G401.6 (cell line): ENCODE results near the gene FAM98C.
"Not testable (repeated sequence)": the region's sequence is repeated elsewhere in the genome, so short reads cannot be mapped to it uniquely, and the experiment has no call there.

Experiments used
- FAIRE-seq: peaks from 2 replicates; lab custom pipeline; 2012; peaks lifted over from hg19 to GRCh38; lab: Jason Lieb, UNC

FAM98C gene

DNA sequence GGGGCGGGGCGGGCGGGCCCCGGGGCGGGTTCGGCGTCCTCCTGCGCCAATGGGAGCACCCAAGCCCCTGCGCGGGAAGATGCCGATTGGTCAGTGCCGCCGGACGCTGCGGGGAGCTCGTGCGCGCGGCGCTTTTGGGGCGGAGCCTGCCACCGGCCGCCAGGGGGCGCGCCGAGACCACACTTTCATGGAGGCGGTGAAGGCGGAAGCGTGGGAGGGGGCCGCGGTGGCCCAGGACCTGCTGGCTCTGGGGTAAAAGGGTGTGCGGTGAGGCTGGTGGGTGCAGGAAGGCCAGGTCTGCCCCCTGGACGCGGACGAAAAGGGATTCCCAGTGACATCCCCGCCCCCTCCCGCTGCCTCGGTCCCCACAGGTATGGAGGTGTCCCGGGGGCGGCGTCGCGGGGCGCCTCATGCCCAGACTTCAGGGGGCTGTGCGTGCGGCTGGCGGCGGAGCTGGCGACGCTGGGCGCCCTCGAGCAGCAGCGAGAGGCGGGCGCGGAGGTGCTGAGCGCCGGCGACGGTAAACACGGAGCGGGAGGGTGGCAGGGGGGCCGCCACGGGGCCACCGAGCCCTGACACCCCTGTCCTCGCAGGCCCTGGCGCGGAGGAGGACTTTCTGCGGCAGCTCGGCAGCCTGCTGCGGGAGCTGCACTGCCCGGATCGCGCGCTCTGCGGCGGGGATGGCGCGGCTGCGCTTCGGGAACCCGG, at the start of gene FAM98C:
Gene FAM98C, plus strand, starts transcription at position 127 of the 708 bp plus-strand sequence. Its CDS starts 61 bp downstream, at position 188.
- FAIRE-seq: no peak

- FAIRE-seq: no peak
Observed at GRCh38 chr19:38355728-38356725, 46.9 kb upstream of the FAM98C start.

GRCh38 chr19:38358071-38358470, 44.8 kb upstream of the FAM98C start:
- FAIRE-seq: no peak

GRCh38 chr19:38359242-38360021, 43.5 kb upstream of the FAM98C start:
- FAIRE-seq: no peak

GRCh38 chr19:38360351-38360750, 42.5 kb upstream of the FAM98C start:
- FAIRE-seq: no peak

DNA sequence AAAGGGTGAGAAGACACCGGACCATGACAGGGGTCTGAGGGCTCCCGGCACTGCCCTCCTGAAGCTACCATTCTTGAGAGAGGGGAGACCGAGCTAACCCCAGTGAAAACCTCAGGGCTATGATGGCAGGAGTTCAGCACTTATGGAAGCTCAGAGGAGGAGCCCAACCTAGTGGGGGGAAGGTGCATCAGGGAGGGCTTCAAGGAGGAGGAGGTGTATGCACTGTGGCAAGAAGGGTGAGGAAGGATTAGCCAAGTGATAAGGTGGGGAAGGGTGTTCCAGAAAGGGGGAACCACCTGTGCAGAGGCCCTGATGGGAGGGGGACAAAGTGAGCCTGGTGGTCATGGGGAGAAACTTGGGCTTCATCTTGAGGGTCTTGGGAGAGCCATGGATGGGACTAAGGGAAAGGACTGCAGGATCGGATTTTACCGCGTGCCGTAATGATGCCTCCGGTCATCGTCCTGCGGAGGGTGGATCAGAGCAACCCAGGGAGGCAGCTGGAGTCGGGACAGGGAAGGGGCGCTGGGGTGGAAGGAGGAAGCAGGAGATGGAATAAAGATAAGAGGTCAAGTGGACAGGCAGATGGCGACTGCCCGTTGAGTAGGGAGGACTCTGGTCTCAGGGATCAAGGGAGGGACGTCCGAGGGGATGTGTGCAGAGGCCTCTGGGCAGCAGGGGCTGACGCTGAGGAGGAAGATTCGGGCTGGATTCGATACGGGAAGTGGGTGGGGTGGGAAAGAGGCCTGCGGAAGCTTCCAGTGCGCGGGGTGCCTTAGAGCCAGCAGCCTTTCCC, 41.9 kb upstream of the FAM98C start:
- no peak for FAIRE-seq

DNA sequence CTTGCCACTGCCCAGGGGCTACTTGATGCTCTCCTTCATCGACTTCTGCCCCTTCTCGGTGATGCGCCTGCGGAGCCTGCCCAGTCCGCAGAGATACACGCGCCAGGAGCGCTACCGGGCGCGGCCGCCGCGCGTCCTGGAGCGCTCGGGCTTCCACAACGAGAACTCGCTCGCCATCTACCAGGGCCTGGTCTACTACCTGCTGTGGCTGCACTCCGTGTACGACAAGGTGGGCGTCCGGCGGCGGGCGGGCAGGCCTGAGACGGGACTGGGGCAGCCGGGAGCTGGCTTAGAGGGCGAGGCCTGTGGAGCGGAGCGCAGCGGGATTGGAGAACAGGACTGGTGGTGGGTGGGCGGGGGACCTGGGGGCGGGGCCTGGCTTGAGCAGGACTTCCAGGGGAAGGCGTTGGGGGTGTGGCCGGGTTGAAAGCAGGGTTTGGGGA, 41.2 kb upstream of the FAM98C start:
- FAIRE-seq: no peak

DNA sequence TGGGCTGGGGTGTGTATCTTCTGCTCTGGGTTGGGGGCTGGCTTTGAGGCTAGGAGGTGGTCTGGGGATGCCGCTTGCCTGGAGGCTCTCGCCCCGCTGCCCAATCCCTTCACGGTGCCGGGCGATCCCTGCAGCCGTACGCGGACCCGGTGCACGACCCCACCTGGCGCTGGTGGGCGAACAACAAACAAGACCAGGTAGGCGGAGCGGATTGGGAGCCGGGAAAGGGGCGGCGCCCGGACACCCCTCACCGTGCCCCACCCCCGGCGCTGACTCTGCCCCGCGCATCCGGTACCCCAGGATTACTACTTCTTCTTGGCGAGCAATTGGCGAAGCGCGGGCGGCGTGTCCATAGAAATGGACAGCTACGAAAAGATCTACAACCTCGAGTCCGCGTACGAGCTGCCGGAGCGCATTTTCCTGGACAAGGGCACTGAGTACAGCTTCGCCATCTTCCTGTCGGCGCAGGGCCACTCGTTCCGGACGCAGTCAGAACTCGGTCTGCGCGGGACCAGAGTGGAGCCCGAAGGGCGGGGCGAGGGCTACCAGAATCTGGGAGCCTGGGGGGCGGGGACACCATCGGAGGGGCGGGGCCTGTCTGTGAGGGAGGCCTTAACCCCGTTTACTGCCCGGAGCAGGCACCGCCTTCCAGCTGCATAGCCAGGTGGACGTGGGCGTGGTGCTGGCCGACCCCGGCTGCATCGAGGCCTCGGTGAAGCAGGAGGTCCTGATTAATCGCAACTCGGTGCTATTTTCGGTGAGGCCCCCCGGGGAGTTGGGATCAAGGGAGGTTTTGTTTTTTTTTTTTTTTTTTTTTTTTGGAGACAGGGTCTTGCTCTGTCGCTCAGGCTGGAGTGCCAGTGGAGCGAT, 40.6 kb upstream of the FAM98C start:
- FAIRE-seq: peak; percentile 60

GRCh38 chr19:38362946-38363688, 39.8 kb upstream of the FAM98C start:
- not testable (repeated sequence) for FAIRE-seq

DNA sequence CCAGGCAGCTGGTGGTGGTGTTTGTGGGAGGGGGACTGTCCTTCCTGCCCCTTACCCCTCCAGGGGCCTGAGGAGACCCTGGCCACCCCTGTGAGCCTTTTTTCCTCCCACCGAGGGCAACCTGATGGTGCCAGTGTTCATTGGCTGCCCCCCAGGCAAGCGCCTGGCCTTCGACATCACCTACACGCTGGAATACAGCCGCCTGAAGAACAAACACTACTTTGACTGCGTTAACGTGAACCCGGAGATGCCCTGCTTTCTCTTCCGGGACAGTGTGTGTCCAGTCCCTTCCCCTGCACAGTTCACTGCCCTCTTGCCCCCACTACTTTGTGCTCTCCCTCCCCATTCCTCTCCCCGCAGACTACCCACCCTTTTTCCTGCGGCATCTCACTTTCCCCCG, 35.9 kb upstream of the FAM98C start:
- no peak for FAIRE-seq

- FAIRE-seq: no peak
Observed at GRCh38 chr19:38369584-38369983, 33.3 kb upstream of the FAM98C start.

GRCh38 chr19:38370299-38370698, 32.6 kb upstream of the FAM98C start:
- FAIRE-seq: no peak

DNA sequence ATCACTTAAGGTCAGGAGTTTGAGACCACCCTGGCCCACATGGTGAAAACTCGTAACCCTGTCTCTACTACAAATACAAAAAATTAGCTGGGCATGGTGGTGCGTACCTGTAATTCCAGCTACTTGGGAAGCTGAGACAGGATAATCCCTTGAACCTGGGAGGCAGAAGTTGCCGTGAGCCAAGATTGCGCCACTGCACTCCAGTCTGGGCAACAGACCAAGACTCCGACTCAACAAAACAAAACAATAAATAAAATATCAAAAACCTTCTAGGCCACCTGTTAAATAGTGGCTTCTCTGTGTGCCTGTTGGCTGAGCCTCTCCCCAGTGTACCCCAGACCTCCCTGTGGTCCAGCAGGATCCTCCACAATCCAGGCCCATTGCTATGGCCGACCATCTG, 31.8 kb upstream of the FAM98C start:
- FAIRE-seq: no peak

DNA sequence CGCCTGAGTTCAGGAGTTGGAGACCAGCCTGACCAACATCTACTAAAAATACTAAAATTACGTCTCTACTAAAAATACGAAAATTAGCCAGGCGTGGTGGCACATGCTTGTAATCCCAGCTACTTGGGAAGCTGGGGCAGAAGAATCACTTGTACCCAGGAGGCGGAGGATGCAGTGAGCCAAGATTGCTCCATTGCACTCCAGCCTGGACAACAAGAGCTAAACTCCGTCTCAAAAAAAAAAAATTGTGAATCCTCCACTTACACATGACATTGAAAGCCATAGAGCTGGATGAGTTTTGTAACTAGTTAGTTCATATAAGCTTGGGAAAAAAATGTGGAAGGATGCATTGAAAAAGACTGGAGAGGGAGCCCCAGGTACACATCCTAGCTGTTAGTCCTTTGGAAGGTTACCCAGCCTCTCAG, 29.0 kb upstream of the FAM98C start:
- no peak for FAIRE-seq

DNA sequence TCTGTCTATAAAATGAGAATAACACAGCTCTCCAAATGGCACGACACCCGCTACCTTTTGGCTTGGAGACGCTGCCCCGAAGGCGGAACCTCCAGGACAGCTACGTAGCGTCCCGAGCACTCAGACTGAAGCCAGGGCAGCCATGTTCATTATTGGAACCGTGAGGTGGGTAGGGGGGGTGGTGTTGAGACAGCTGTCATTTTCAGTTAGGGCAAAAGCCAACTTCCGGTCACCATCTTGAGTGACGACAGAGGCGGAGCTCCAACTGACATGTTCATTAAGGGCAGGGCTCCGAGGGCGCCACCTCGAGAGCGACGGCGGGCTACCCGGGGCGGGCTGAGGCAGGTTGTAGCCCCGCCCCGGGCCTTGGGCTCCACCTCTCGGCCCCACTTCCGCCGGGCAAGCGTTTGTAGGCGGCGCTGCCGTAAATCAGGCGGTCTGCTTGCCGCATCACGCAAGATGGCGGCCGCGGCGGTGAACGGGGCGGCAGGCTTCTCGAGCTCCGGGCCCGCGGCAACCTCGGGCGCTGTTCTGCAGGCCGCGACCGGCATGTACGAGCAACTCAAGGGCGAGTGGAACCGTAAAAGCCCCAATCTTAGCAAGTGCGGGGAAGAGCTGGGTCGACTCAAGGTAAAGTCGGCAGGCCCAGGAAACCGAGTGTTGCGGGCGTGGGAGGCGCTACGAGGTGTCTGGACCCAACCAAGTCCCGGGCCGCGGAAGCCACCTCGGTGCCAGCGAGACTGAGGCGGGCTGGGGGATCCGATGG, 28.4 kb upstream of the FAM98C start, which contains the start of gene PSMD8:
Gene PSMD8, plus strand, starts transcription at position 240 of the 766 bp plus-strand sequence. Its CDS starts 31 bp downstream, at position 271.
- FAIRE-seq: peak; percentile 99

DNA sequence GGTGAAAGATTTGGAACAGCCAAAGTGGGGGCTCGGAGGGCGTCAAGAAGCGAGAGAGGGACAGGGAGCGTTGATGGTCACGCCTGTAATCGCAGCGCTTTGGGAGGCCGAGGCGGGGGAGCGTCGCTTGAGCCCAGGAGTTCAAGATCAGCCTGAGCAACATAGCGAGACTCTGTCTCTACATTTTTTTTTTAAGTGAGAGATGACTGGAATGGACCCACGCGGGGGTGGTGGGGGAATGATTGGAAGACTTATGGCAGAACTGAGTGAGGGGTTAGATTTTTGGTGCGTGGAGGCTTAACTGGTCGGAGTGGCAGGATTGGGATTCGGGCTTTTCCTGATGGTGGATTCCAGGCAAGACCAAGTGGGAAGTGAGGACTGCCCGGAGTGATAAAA, 27.8 kb upstream of the FAM98C start:
- no peak for FAIRE-seq

GRCh38 chr19:38375748-38376147, 27.1 kb upstream of the FAM98C start:
- FAIRE-seq: no peak

- FAIRE-seq: no peak
Observed at GRCh38 chr19:38376576-38376975, 26.3 kb upstream of the FAM98C start.

DNA sequence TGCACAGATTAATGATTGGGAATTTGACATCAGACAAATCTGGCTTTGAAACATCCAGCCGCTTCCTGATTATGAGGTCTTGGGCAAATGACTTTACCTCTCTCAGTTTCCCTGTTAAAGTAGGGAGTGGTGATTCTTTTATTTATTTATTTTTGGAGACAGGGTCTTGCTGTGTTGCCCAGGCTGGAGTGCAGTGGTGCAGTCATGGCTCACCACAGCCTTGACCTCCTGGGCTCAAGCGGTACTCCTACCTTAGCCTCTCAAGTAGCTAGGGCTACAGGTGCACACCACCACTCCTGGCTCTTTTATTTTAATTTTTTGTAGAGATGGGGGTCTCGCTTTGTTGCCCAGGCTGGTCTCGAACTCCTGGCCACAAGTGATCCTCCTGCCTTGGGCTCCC, 25.8 kb upstream of the FAM98C start:
- no peak for FAIRE-seq
